WTC11 (cell line): ENCODE results near the gene ZNF668. TPM values are rescaled to one million over a fixed set of nuclear protein-coding genes. Genes with fewer than 3 reads are reported as not detected.

Experiments used
- ATF1 ChIP-seq: sonication (generic); formaldehyde crosslinking; IDR thresholded peaks from 2 replicates; pipeline ENCODE4 v1.8.1; 2023; ENCODE audit warnings: mild to moderate bottlenecking, moderate library complexity, missing genetic modification reagents
- CTCF ChIP-seq: fragments of 200-600 bp; IDR thresholded peaks from 2 replicates; pipeline ENCODE4 v1.8.0; 2022; ENCODE audit warnings: antibody characterized with exemption
- E2F5 ChIP-seq: sonication (generic); formaldehyde crosslinking; IDR thresholded peaks from 2 replicates; pipeline ENCODE4 v1.8.1; 2022; ENCODE audit warnings: mild to moderate bottlenecking, moderate library complexity, missing genetic modification reagents
- FOXK1 ChIP-seq: sonication (generic); formaldehyde crosslinking; IDR thresholded peaks from 2 replicates; pipeline ENCODE4 v1.8.0; 2022; ENCODE audit warnings: mild to moderate bottlenecking, moderate library complexity, missing genetic modification reagents
- FOXP1 ChIP-seq: sonication (generic); formaldehyde crosslinking; IDR thresholded peaks from 2 replicates; pipeline ENCODE4 v1.8.0; 2022; ENCODE audit warnings: missing genetic modification reagents, mild to moderate bottlenecking, moderate library complexity, borderline replicate concordance
- FOXP4 ChIP-seq: sonication (generic); formaldehyde crosslinking; IDR thresholded peaks from 2 replicates; pipeline ENCODE4 v1.8.0; 2022; ENCODE audit warnings: mild to moderate bottlenecking, missing genetic modification reagents
- GABPB1 ChIP-seq: sonication (generic); formaldehyde crosslinking; IDR thresholded peaks from 2 replicates; pipeline ENCODE4 v1.8.1; 2023; ENCODE audit warnings: mild to moderate bottlenecking, missing genetic modification reagents
- HMGA2 ChIP-seq: fragments of 250-450 bp; sonication (Bioruptor Pico); IDR thresholded peaks from 2 replicates; pipeline ENCODE4 v1.4.0; 2021; ENCODE audit warnings: mild to moderate bottlenecking, moderate library complexity
- KAT7 ChIP-seq: sonication (generic); formaldehyde crosslinking; IDR thresholded peaks from 2 replicates; pipeline ENCODE4 v1.8.1; 2023; ENCODE audit warnings: missing genetic modification reagents, mild to moderate bottlenecking, borderline replicate concordance
- MLX ChIP-seq: sonication (generic); formaldehyde crosslinking; IDR thresholded peaks from 2 replicates; pipeline ENCODE4 v1.8.1; 2023; ENCODE audit warnings: mild to moderate bottlenecking, missing genetic modification reagents, moderate library complexity
- NR1H2 ChIP-seq: sonication (generic); formaldehyde crosslinking; IDR thresholded peaks from 2 replicates; pipeline ENCODE4 v1.9.0; 2021; ENCODE audit warnings: mild to moderate bottlenecking, moderate library complexity, missing genetic modification reagents
- NR2C2 ChIP-seq: sonication (generic); formaldehyde crosslinking; IDR thresholded peaks from 2 replicates; pipeline ENCODE4 v1.8.0; 2022; ENCODE audit warnings: mild to moderate bottlenecking, missing genetic modification reagents
- NR3C1 ChIP-seq: sonication (generic); formaldehyde crosslinking; conservative IDR thresholded peaks from 2 replicates; pipeline ENCODE4 v1.8.1; 2023; ENCODE audit warnings: low read depth, mild to moderate bottlenecking, missing genetic modification reagents
- PRRX2 ChIP-seq: fragments of 250-450 bp; sonication (Bioruptor Pico); IDR thresholded peaks from 2 replicates; pipeline ENCODE4 v1.8.0; 2021; ENCODE audit warnings: mild to moderate bottlenecking
- SMAD3 ChIP-seq: sonication (generic); formaldehyde crosslinking; IDR thresholded peaks from 2 replicates; pipeline ENCODE4 v1.8.0; 2022; ENCODE audit warnings: missing genetic modification reagents, mild to moderate bottlenecking, borderline replicate concordance
- STAT6 ChIP-seq: sonication (generic); formaldehyde crosslinking; conservative IDR thresholded peaks from 2 replicates; pipeline ENCODE4 v1.8.1; 2023; ENCODE audit warnings: mild to moderate bottlenecking, low read depth, missing genetic modification reagents, moderate library complexity
- USF1 ChIP-seq: sonication (generic); formaldehyde crosslinking; IDR thresholded peaks from 2 replicates; pipeline ENCODE4 v1.8.0; 2022; ENCODE audit warnings: mild to moderate bottlenecking, missing genetic modification reagents
- ZBTB21 ChIP-seq: sonication (generic); formaldehyde crosslinking; IDR thresholded peaks from 2 replicates; pipeline ENCODE4 v1.8.1; 2023; ENCODE audit warnings: mild to moderate bottlenecking, missing genetic modification reagents, borderline replicate concordance
- ZNF263 ChIP-seq: sonication (generic); formaldehyde crosslinking; IDR thresholded peaks from 2 replicates; pipeline ENCODE4 v1.8.1; 2022; ENCODE audit warnings: low read depth, mild to moderate bottlenecking, moderate library complexity, missing genetic modification reagents
- ZNF512 ChIP-seq: sonication (generic); formaldehyde crosslinking; IDR thresholded peaks from 2 replicates; pipeline ENCODE4 v1.8.1; 2022; ENCODE audit warnings: missing genetic modification reagents, borderline replicate concordance
- ZNF532 ChIP-seq: fragments of 250-450 bp; sonication (Bioruptor Pico); IDR thresholded peaks from 2 replicates; pipeline ENCODE4 v1.9.0; 2021; ENCODE audit warnings: mild to moderate bottlenecking, borderline replicate concordance
- total RNA-seq: library from RNA; stranded (reverse); gene quantifications from 3 replicates; pipeline ENCODE4 v1.2.3, GENCODE V29; 2021

The ZNF668 gene
- total RNA-seq, 1 experiment from 2014 or later, result 17.3 TPM

GRCh38 chr16:31032736-31033708 lies 41.0 kb downstream of the ZNF668 start, which contains the start of gene STX4 (continued):
- TF ChIP-seq STAT6 (no peak), ATF1 (no peak), NR3C1 (no peak), MLX (CRISPR knock-in tag) (no peak), HMGA2 (no peak), SMAD3 (CRISPR knock-in tag) (peak; percentile 96), CTCF (no peak), USF1 (CRISPR knock-in tag) (peak; percentile 99), KAT7 (no peak), NR1H2 (no peak), ZBTB21 (peak; percentile 100), GABPB1 (CRISPR knock-in tag) (peak; percentile 91), E2F5 (CRISPR knock-in tag) (0 out of 2 replicates have a peak, but pooled peaks have one; percentile 56), ZNF263 (CRISPR knock-in tag) (no peak), ZNF512 (CRISPR knock-in tag) (no peak), NR2C2 (CRISPR knock-in tag) (no peak), FOXK1 (CRISPR knock-in tag) (peak; percentile 92; the same call in 1 of the 2 replicates), PRRX2 (CRISPR knock-in tag) (no peak), FOXP1 (CRISPR knock-in tag) (peak; percentile 93; the same call in 1 of the 2 replicates), FOXP4 (CRISPR knock-in tag) (peak; percentile 96), ZNF532 (no peak)
